K562 (cell line): ENCODE measurements around the gene SORCS2. TPM values are rescaled to one million over a fixed set of nuclear protein-coding genes. Genes with fewer than 3 reads are reported as not detected.

Source experiments
- ATAC-seq: fragments of 200-7000 bp; cut with Tn5 transposase; 3 replicates; pipeline ENCODE4 v1.9.1; 2020; ENCODE audit warnings: moderate library complexity
- BruUV-seq: library from RNA; stranded (reverse); fragments of 400-500 nt; replicated peaks from 2 replicates; lab custom pipeline; 2021; lab: Mats Ljungman, UMichigan
- CTCF ChIA-PET: fragments of 300-600 bp; formaldehyde crosslinking; extraction: SDS; loops from one replicate; lab custom pipeline; 2021; ENCODE audit warnings: low intra/inter-chr PET ratio; lab: Yijun Ruan, JAX
- POLR2A ChIA-PET: fragments of 300-600, 350-650 bp; sonication (Branson Sonifier 250); formaldehyde crosslinking; extraction: SDS; loops from one replicate; lab custom pipeline; 2021; ENCODE audit warnings: antibody characterized with exemption, inconsistent platforms; lab: Yijun Ruan, JAX
- DNase-seq, 4 experiments: peaks; one replicate each; pipeline versions ENCODE4 v3.0.0 to v3.0.0-alpha.2; 2011 to 2018; ENCODE audit warnings: low spot score in 3 of 4, mixed read lengths in 3 of 4; ENCODE audit errors: extremely low read depth in 1 of 4
- FAIRE-seq: peaks from 2 replicates; lab custom pipeline; 2011; peaks lifted over from hg19 to GRCh38; lab: Jason Lieb, UNC
- H2AFZ ChIP-seq: 2 replicates; pipeline ENCODE4 v1.6.0; 2011; ENCODE audit warnings: low read depth, low read length, control low read depth, inconsistent platforms
- H3K27ac ChIP-seq: fragments of 200-600 bp; 3 replicates; pipeline ENCODE4 v1.8.0; 2011; ENCODE audit warnings: low read depth, mild to moderate bottlenecking, control low read depth, inconsistent platforms, low read length, moderate library complexity, mixed read lengths; ENCODE audit errors: extremely low read depth
- H3K27me3 ChIP-seq, 2 experiments: fragments of 300-600 bp in 1 of 2; 2 replicates in 1 of 2; 3 replicates in 1 of 2; pipeline versions ENCODE4 v1.6.0 to v1.8.0; 2011; ENCODE audit warnings: inconsistent platforms in 2 of 2, low read length in 2 of 2, mild to moderate bottlenecking in 1 of 2, mixed read lengths in 1 of 2, moderate library complexity in 1 of 2; ENCODE audit not compliant: control insufficient read depth in 2 of 2, insufficient read depth in 2 of 2
- H3K36me3 ChIP-seq: fragments of 300-600 bp; 3 replicates; pipeline ENCODE4 v1.8.0; 2011; ENCODE audit warnings: mild to moderate bottlenecking, low read length, inconsistent platforms; ENCODE audit not compliant: control insufficient read depth, insufficient read depth
- H3K4me1 ChIP-seq, 2 experiments: fragments of 200-600 bp in 1 of 2; replicated peaks in 1 of 2; 2 replicates in 1 of 2; 3 replicates in 1 of 2; pipeline versions ENCODE4 v1.5.1 to v1.8.0; 2011; ENCODE audit warnings: inconsistent platforms in 2 of 2, low read length in 2 of 2, mild to moderate bottlenecking in 1 of 2, mixed read lengths in 1 of 2, moderate library complexity in 1 of 2; ENCODE audit not compliant: control insufficient read depth in 2 of 2, insufficient read depth in 2 of 2
- H3K4me2 ChIP-seq: 2 replicates; pipeline ENCODE4 v1.6.1; 2011; ENCODE audit warnings: low read length, control low read depth, inconsistent platforms, mixed read lengths; ENCODE audit not compliant: insufficient read depth
- H3K4me3 ChIP-seq: fragments of 200-600 bp; sonication (generic), shearing (Covaris generic); 2 replicates; pipeline ENCODE4 v1.5.1; 2016; ENCODE audit warnings: control low read depth, inconsistent platforms
- H3K79me2 ChIP-seq: fragments of 200-600 bp; 3 replicates; pipeline ENCODE4 v1.8.0; 2011; ENCODE audit warnings: low read length, inconsistent platforms; ENCODE audit not compliant: control insufficient read depth, insufficient read depth
- H3K9ac ChIP-seq, 2 experiments: 2 replicates each; pipeline versions ENCODE4 v1.6.0 to v1.6.1; 2011; ENCODE audit warnings: low read depth in 2 of 2, low read length in 2 of 2, control low read depth in 1 of 2, inconsistent platforms in 1 of 2, mild to moderate bottlenecking in 1 of 2, mixed read lengths in 1 of 2; ENCODE audit not compliant: insufficient read depth in 1 of 2
- H3K9me1 ChIP-seq: one replicate; pipeline ENCODE4 v1.6.0; 2011; ENCODE audit warnings: inconsistent platforms, mild to moderate bottlenecking, low read length, moderate library complexity; ENCODE audit not compliant: control insufficient read depth, insufficient read depth
- H3K9me3 ChIP-seq: replicated peaks from 2 replicates; pipeline ENCODE4 v1.5.1; 2011; ENCODE audit warnings: low read depth, low read length, inconsistent platforms; ENCODE audit not compliant: control insufficient read depth, insufficient read depth
- H4K20me1 ChIP-seq: replicated peaks from 2 replicates; pipeline ENCODE4 v1.6.1; 2011; ENCODE audit warnings: low read length, inconsistent platforms, mixed read lengths; ENCODE audit not compliant: control insufficient read depth, insufficient read depth
- BCLAF1 ChIP-seq, 2 experiments: fragments of 450-650 bp in 1 of 2; IDR thresholded peaks; 2 replicates each; pipeline ENCODE4 v1.6.1; 2011 to 2017; ENCODE audit warnings: low read depth in 2 of 2, antibody characterized with exemption in 1 of 2, borderline replicate concordance in 1 of 2, low read length in 1 of 2, mild to moderate bottlenecking in 1 of 2, mixed read lengths in 1 of 2; ENCODE audit not compliant: control insufficient read depth in 1 of 2
- CEBPZ ChIP-seq: fragments of 150-350 bp; IDR thresholded peaks from 2 replicates; pipeline ENCODE4 v1.6.1; 2014; ENCODE audit warnings: low read depth, mild to moderate bottlenecking, low read length, borderline replicate concordance
- CHD1 ChIP-seq: fragments of 200-600 bp; sonication (generic); IDR thresholded peaks from one replicate; pipeline ENCODE4 v1.6.1; 2012; ENCODE audit warnings: mild to moderate bottlenecking, moderate library complexity, low read length, inconsistent platforms
- HDAC3 ChIP-seq: fragments of 450-650 bp; IDR thresholded peaks from 2 replicates; pipeline ENCODE4 v1.6.1; 2018; ENCODE audit warnings: borderline replicate concordance, mild to moderate bottlenecking, moderate library complexity; ENCODE audit not compliant: partially characterized antibody
- MAFF ChIP-seq: IDR thresholded peaks from 2 replicates; pipeline ENCODE4 v1.6.1; 2012; ENCODE audit warnings: low read length, improper control_type of control experiment
- MBD1 ChIP-seq: fragments of 250-450 bp; sonication (Bioruptor Pico); IDR thresholded peaks from 2 replicates; pipeline ENCODE4 v1.8.0; 2022; ENCODE audit warnings: inconsistent platforms
- NCOA6 ChIP-seq: fragments of 450-650 bp; IDR thresholded peaks from 2 replicates; pipeline ENCODE4 v1.6.1; 2017; ENCODE audit warnings: mild to moderate bottlenecking
- TEAD4 ChIP-seq, 2 experiments: sonication (generic) in 1 of 2; formaldehyde crosslinking in 1 of 2; IDR thresholded peaks; 2 replicates each; pipeline versions ENCODE4 v1.6.1 to v1.8.0; 2012 to 2022; ENCODE audit warnings: borderline replicate concordance in 1 of 2, inconsistent platforms in 1 of 2, low read length in 1 of 2, mild to moderate bottlenecking in 1 of 2, missing genetic modification reagents in 1 of 2
- TRIM25 ChIP-seq: fragments of 450-650 bp; IDR thresholded peaks from 2 replicates; pipeline ENCODE4 v1.7.0; 2016; ENCODE audit warnings: borderline replicate concordance
- ZNF584 ChIP-seq: fragments of 200-800 bp; sonication (Bioruptor generic); IDR thresholded peaks from 2 replicates; pipeline ENCODE4 v1.6.1; 2016; ENCODE audit warnings: low read depth, mild to moderate bottlenecking, missing genetic modification characterization, missing compliant biosample characterization
- ZNF77 ChIP-seq: fragments of 250-450 bp; sonication (Bioruptor Pico); IDR thresholded peaks from 2 replicates; pipeline ENCODE4 v1.5.0; 2020
- WGBS: fragments of 100-300 bp; shearing (Covaris generic); methylation state at CpG from one replicate; pipeline ENCODE4 v1.1.6; 2016; ENCODE audit warnings: low coverage, mixed read lengths; ENCODE audit not compliant: insufficient coverage; ENCODE audit errors: missing lambda C conversion rate; 5-methylcytosine and 5-hydroxymethylcytosine counted together
- in situ Hi-C: fragments of 300-500 bp; cut with MboI; formaldehyde crosslinking; loops from 4 replicates; pipeline ENCODE4 v1.15.0; 2018; ENCODE audit warnings: inconsistent platforms, mixed read lengths
- intact Hi-C: fragments of 100-400 bp; cut with micrococcal nuclease; formaldehyde crosslinking; loops from 2 replicates; pipeline ENCODE4 v1.14.2; 2022
- polyA plus RNA-seq, 8 experiments: library from polyadenylated mRNA; depleted of rRNA in 4 of 8; stranded (reverse) in 5 of 8; unstranded in 3 of 8; fragments of >200 nt; fragmentation: Nextera tagmentation in 2 of 8; fragmentation: Illumina TruSeq in 1 of 8; extraction: Ambion mirVana in 2 of 8; extraction: Trizol in 1 of 8; gene quantifications; 2 replicates each; pipeline versions ENCODE4 v1.2.1 to v1.2.3, GENCODE V29; 2011 to 2014; ENCODE audit warnings: inconsistent platforms in 1 of 8, missing spikeins in 1 of 8
- total RNA-seq, 7 experiments: library from RNA; depleted of rRNA in 6 of 7; stranded (reverse); fragments of >200 nt in 6 of 7; fragmentation: Illumina TruSeq in 2 of 7; extraction: Trizol in 2 of 7; gene quantifications; 2 replicates each; pipeline versions ENCODE4 v1.2.1 to v1.2.3, GENCODE V29; 2011 to 2021; ENCODE audit warnings: low replicate concordance in 1 of 7

SORCS2 gene
- total and polyA plus RNA-seq, 9 of the 15 experiments (the other 6 are each of a cell fraction or from before 2014, with no cell fraction given), result not detected

GRCh38 chr4:7362862-7363430, 170.6 kb downstream of the SORCS2 start:
- H3K4me1 ChIP-seq, result no peaks in the 10 kb centered on the region
- no TSS peak for BruUV-seq
- peaks cover 5 to 16% of the 10 kb centered on the region in 2 experiments; a peak in 4 of 5 replicates for H3K27me3 ChIP-seq
- in situ Hi-C loops, result no loop called here
- H3K9me1 ChIP-seq, result no peaks in the 10 kb centered on the region
- FAIRE-seq (no peak), DNase-seq (no peak), ATAC-seq (no peak)
- intact Hi-C loops, result no loop called here
- no peak for TF ChIP-seq MBD1 (CRISPR knock-in tag)
- no peak for TF ChIP-seq TRIM25
- TF ChIP-seq CHD1, result no peak
- TF ChIP-seq HDAC3, result no peak
- TF ChIP-seq MAFF, result no peak
- TF ChIP-seq ZNF584 (CRISPR knock-in tag), result no peak
- no peak for TF ChIP-seq BCLAF1 (IDR thresholded peaks at IDR 0.05; ENCODE audit: borderline replicate concordance in 1 of 2, control insufficient read depth in 1 of 2, low read depth in 2 of 2, low read length in 1 of 2)
- TF ChIP-seq TEAD4 (IDR thresholded peaks at IDR 0.05; ENCODE audit: low read length), result no peak
- no peak for TF ChIP-seq TEAD4 (CRISPR knock-in tag; IDR thresholded peaks at IDR 0.05; ENCODE audit: borderline replicate concordance)
- TF ChIP-seq ZNF77 (CRISPR knock-in tag), result no peak
- no peak for TF ChIP-seq CEBPZ
- TF ChIP-seq NCOA6, result no peak
- peaks cover 6% of the 10 kb centered on the region for H4K20me1 ChIP-seq
- H3K27ac ChIP-seq, result no peak overlapping the region; the same call in 2 of the 3 replicates
- CTCF ChIA-PET, result no interaction called here
- no peaks in the 10 kb centered on the region for H3K36me3 ChIP-seq
- 0% methylated on average over 4 of the region's 4 CpGs for WGBS
- no peak overlapping the region for H2AFZ ChIP-seq
- H3K79me2 ChIP-seq, result no peaks in the 10 kb centered on the region
- no peak overlapping the region for H3K9ac ChIP-seq
- H3K4me2 ChIP-seq, result no peak overlapping the region
- H3K9me3 ChIP-seq, result no peaks in the 10 kb centered on the region; the same call in 1 of the 2 replicates
- POLR2A ChIA-PET, result no interaction called here
- H3K4me3 ChIP-seq, result no peak overlapping the region
